CD4-positive, alpha-beta T cell treated with Interleukin-10 for 1 hour (primary cell): ENCODE data around the gene PAFAH1B2.
"Not testable (repeated sequence)": the region's sequence is repeated elsewhere in the genome, so short reads cannot be mapped to it uniquely, and the experiment has no call there.

Source experiments
- DNase-seq: peaks from one replicate; pipeline ENCODE4 v3.0.0-alpha.2; 2020

PAFAH1B2 gene

DNA sequence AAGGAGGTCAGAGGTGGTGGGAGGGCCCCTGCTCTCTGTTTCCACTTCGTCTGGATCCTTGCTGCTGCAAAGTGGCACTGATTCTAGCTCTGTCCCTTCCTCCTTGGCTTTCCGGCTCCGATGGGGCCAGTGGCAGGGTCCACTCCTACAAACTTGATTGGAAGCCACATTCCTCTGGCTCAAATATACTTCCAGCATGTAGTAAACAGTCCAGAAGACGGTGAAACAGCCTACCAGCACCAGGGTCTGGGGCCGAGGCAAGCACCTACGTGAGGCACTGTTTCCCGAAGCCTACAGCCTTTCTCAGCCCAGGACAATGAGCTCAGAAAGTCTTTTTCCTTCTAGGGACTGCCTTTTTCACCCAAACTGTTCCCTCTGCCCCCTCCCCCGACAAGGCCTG, 62.0 kb downstream of the PAFAH1B2 start:
- DNase-seq = not testable (repeated sequence)

DNA sequence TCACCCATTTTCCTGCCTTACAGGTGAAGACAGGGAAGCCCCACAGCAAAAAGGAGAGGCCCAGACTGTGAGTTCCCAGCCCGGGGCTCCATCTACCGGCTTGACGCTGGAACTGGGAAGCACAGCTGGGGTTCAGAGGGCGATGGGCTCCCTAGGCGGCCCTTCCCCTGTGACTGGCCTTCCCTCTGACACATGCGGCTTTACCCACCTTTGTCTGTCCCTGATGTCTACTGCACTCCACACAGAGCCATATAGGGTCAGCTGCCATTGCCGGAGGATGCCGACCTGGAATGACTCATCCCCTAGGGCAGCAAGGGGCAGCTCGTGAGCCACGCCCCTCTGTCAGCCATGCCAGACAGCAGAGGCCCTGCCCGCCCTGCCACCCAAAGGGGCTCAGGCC, 62.8 kb downstream of the PAFAH1B2 start:
- not testable (repeated sequence) for DNase-seq

DNA sequence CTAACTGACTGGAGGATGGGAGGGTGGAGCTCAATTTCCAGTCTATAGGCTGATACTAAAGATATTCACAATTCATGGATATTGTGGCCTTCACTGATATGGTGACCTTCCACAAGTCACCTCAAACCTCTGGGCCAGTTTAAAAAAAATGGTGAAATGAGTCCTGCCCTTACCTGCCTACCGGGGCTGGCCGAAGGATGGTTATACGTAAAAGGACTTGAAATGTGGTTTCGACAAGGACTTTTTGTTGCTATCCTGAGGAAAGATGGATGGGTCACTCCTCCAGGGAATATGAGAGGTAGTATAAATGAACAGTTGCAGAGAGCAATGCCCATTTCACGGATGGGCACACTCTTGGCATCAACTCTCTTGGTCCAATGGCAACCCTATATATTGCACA, 63.4 kb downstream of the PAFAH1B2 start:
- not testable (repeated sequence) for DNase-seq

DNA sequence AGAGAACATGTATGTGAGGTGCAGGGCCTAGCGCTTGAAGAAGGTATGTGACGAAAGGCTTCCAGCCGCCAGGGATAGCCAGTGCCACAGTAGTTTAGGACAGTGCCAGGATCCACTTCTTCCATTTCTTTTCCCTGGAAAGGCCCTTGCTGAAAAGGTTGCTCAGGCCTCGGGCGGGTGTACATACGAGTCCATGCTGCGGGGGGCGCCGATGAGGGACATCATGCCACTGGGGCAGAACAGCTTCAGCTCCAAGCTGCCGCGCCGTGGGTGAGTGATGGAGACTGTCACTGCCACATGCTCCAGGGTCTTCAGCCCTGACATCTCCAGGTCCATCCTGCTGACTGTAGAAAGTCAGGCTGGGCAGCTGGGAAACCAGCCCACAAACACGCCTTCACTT, 64.6 kb downstream of the PAFAH1B2 start:
- DNase-seq = not testable (repeated sequence)

DNA sequence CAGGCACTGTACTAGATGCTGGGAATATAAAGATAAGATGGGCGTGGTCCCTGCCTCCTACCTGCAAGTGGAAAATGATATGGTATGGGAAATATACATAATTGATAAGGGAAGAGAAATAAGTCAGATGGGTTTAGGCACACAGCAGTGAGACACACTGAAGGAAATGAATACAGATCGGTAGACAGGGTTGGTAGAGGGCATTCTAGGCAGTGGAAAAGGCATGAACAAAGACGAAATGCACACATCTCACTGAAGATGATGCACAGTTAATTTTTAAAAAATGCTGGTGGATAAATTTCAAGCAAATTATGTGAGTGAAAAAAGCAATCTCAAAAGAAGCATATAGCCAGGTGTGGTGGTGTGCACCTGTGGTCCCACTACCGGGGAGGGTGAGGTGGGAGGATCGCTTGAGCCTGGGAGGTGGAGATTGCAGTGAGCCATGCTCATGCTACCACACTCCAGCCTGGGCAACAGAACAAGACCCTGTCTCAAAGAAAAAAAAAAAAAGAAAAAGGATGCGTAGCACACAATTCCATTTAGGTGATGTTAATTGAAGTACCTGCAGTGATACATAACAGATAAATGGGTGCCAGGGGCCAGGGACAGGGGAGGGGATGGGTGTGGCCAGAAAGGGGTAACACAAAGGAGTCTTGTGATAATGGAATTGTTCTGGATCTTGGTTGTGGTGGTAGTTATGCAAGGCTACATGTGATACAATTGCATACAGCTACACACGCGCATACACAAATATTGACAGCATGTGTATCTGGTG, 65.5 kb downstream of the PAFAH1B2 start:
- DNase-seq = not testable (repeated sequence)

DNA sequence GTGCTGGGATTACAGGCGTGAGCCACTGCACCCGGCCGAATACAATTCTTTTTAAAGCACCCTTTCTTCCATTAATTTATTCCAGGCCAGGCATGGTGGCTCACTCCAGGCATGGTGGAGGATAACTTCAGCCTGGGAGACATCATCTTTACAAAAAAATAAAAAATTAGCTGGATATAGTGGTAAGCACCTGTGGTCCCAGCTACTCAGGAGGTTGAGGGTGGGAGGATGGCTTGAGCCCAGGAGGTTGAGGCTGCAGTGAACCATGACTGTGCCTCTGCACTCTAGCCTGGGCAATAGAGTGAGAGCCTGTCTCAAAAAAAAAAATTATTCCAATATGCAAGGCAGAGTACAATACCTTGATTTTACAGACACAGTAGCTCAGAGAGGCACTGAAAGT, 66.5 kb downstream of the PAFAH1B2 start:
- no peak for DNase-seq

DNA sequence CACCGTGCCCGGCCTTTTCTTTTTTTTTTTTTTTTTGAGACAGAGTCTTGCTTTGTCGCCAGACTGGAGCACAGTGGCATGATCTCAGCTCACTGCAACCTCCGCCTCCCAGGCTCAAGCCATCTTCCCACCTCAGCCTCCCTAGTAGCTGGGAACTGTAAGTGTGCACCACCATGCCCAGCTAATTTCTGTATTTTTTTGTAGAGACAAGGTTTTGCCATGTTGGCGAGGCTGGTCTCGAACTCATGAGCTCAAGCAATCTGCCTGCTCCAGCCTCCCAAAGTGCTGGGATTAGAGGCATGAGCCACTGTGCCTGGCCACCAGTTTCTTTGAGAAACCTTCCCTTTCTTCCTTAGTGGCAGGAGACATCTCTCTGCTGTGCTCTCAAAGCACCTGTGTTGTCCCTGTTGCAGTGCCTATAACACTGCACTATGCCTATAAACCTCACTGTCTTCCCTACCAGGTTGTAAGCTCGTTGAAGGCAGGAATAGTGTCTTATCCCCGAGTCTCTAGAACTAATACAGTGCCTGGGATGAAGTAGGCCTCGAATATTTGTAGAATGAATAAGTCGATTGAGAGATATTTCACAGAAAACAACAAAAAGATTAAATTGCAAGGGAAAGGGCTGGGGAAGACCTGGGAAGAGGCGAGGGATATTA, 68.7 kb downstream of the PAFAH1B2 start:
- no peak for DNase-seq

DNA sequence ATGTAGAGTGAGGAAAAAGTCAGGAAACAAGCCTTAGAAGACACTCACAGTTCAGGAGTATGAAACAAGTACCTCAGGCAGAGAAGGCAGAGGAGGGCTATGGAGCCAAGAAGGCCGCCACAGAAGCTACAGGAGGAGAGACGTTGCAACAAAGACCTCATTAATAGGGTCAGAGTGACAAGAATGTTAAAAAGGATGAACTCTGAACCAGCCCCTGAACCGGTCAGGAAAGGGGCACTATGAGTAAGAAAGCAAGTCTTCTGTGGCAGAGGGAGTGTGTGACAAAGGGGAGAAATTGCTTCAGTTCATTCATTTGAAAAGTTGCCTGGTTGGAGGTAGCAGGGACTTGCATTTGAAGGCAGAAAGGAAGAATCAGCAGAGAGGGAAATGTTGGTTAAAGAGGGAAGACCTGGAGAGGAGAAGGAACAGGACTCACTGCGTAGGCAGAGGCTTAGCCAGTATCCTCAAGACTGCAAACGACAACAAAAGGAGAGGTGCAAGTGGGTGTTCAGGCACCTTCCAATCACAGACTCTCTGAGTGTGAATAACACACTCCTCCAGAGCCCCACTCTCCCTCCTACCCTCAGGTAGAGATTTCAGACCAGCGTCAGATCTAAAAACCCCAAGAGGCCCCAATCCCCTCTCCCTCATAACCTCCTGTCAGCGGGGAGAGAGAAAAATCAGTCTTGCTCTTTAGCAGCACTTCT, 70.5 kb downstream of the PAFAH1B2 start:
- DNase-seq = no peak

DNA sequence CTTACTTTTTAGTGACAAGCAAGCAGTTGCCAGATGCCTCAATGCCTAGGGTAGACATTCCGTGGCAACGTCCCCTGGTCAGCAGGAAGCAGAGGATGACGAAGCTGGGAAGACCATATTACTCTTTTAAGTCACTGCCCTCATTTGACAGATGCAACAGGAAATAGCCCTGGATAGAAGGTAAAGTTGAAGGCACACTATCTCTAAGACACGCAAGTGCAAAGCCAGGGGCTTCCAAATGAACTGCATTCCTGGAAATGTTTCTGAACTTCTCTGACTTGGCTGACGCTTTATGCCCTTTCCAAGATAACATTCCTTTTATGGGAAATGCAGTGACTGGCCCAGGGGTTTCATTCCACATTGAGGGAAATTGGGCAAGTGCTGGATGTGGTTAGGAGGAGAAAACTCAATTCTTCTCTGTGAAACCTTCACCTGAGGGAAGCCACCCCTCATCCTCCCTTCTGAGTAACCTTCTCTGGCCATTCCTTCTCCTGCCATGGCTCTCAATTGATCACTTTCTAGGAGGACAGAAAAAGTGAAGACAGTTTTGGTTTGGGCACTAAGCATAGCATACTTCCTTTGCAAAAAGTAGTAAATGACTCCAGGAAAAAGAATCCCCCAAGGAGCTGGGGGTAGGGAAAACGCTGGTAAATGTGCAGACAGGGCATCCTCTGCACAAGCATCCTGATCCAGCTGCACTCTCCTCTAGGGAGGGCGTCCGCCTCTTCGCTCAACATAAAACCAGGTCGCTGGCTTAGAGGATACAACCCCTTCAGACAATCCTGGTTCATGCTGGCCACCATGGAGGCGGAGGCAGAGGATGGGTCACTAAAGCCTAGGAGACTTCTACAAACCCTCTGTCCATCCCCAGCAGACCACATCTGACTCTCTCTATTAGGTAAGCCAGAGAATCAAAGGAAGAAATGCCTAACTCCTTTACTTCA, 73.3 kb downstream of the PAFAH1B2 start:
- DNase-seq = no peak

DNA sequence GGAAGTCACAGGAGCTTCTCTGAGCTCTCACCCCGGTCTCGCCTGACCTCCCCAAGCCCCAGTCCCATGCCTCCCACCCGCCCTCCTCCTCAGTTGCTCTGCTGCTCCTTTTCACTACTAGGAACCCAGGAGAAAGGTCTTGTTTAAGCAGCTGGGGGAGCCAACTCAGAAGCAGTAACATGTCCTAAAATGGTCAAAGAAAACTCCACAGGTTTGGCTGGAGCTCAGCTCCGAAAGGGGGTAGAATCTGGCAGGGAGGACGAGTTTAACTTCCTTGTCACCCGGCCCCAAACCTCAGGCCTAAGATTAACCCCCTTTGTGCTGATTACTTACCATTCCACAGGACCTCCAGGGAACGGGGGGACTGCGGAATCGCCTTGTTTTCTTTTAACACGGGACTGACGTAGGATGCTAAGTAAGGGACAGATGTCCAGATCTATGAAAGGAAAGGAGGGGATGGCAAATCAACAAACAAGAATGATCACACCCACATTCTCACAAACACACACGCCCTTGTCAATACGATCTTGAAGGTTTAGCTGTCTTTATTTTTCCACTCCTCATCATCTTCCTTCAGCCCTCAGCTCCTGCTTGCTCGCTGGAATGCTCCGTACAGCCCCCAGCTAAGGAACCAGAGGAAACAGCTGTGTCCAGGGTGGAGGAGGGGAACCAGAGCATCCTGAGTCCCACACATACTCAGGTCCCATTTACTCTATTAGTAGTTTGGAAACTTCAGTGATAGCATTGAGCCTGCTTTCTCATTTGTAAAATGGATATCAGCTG, 74.2 kb downstream of the PAFAH1B2 start:
- no peak for DNase-seq

DNA sequence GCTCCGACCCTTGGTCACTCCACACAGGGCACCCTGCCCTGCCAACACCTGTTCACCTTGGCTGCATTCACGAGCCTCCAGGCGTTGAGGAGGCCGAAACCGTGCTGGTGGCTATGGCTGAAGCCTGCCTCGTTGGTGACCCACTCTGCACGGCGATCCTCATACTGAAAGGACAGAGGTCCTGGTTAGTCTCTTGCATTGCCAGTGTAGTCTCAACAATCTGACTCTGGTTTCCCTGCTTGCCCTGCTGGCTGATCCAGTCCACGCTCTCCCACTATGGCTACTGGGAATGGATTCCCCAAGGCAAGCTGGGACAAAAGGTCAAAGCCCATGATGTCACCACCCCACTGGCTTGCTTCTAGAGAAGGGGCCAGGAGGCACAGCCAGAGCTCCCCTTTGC, 74.9 kb downstream of the PAFAH1B2 start:
- DNase-seq = no peak

DNA sequence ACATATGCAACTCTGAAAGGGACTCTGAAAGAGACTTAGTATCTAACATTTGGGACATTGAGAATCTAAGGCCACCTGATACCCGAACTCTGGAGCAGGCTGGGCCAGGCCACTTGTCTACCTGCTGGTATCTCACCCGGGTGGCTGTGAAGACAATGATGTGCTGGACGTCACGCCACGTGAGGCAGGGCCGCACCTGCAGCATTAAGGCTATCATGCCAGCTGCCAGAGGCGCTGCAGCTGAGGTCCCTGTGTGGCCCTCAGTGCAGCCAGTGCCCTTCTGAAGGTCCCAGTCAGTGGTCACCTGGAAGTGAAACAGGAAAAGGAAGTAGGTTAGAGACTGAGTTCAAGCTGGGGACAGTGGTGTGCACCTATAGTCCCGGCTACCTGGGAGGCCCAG, 75.4 kb downstream of the PAFAH1B2 start:
- DNase-seq = no peak

DNA sequence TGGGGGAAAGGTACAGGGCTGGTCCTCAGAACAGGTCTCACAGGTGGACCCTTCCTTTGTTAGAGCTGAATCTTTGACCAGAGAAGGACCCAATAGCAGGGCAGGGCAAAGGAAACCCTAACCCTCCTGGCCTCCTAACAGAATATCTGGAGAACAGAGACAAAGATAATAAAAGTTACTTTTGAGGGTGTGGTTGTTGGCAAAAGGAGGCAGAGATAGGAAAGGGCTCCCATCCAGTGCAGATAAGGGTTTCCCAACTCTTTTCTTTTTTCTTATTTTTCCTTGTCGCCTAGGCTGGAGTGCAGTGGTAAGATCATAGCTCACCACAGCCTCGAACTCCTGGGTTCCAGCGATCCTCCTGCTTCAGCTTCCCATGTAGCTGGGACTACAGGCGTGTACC, 75.9 kb downstream of the PAFAH1B2 start:
- no peak for DNase-seq

DNA sequence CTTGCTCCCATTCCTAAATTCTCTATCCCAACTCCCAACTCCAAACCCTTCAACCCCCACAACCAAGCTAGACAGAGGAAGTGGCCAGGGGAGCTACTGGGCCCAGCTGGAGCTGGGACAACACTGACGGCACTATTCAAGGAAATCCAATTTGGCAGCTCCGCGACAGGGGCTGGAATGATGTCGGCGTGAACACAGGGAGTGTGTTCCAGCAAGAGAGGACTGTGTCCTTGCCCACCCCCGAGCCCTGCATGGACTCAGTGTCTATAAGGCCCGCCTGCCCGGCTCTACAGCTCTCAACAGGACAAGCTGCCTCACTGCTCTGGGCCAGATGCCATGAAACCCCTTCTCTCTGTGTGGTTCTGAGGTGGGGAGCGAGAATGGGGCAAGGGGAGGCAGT, 76.5 kb downstream of the PAFAH1B2 start:
- DNase-seq = no peak

DNA sequence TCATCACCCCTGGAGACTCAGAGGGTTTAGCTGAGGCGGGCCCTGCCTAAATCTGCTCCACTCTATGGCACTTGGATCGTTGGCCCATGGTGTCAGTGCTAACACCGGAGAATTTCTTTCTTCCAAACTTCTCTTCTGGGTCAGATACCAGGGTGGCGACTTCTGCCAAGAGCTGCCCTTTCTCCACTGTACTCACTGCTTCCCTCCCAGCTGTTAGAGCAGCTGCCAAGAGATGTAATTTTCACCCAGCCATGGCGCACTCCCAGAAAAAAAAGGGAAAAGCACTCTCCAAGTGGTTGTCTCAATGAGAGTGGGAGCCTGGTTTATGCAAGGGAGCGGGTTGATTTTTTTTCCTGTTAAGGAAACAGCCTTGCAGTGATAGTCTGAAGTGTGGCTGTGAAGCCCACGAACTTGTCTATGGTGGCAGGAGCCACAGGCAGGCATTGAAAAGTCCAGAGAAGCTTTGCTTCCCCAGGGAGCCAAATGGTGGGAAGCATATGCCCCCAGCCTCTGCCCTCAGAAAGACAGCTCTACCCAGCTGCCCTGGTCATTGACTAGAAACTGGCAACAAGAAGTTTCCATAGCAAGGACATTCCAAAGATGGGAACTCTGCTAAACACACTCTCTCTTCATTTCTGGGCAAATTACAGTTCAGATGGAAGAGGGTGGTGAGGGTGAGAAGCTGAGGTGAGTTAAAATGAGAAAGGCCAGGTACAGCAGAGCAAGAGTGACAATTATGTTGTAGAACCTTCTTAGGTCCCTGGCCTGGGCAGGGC, 77.1 kb downstream of the PAFAH1B2 start:
- DNase-seq = no peak

DNA sequence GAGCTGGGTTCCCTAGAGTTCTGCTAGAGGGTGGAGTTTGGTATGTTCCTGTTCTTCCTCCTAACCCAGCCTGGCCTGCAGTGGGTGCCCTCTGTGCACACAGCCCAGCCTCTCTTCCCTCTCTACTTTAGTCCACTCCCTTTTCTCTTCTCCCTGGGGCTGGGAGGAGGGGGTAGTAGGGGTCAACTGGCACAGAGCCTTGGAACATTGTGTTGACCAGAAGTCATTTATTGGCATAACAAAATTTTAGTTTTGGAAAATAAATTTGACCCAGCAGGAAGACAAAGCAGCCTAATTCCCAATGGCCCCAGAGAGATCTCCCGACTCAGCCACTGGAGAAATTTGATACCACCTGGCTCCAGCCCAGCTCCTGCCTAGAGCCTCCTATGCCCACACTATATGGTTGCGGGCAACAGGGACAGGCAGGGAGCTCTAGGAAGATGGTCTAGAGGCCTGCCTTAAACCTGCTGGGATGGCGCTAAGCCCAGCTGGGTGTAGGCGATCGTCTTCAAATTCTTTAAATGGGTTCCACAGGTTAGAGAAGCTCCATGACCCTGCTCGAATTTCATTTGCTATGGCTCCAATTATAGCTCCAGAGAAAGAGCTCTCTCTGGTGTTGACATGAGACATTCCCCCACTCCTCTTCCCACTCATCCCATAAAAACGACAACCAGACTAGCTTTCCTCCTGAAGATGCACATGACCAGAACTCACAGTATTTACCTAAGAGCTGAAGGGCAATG, 77.9 kb downstream of the PAFAH1B2 start:
- DNase-seq = no peak

DNA sequence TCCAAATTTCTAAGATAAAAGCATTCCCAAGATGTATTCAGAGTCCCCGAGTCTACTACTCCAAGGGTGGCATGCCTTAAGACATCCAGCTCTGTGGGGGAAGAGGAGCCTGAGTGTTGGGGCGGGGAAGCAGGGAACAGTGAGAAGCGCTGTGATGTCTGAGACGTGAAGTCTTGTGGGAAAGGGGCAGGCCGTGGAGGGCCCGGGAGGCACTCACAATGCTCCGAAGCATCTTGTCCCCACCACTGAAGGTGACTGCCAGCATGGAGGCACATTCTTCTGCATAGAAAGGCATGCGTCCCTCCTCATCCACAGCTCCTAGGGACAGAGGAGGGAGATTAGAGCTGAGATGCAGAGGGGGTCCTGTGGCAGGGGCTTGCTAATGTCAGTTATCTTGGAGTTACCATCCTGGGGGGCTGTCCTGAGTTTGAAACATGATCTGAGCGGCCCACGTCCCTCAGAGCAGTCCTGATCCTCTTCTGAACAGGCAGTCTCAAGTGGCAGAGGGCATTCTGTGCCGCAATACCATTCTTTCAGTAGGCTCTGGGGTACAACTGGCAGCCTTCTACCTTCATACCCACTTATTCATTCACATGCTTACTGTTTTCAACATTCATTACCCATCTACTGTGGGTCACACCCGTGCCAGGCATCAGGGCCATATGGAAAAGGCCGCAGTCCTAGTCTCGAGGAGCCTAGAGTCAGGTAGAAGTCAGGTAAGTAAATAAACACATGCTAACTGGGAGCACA, 79.1 kb downstream of the PAFAH1B2 start:
- DNase-seq = no peak

DNA sequence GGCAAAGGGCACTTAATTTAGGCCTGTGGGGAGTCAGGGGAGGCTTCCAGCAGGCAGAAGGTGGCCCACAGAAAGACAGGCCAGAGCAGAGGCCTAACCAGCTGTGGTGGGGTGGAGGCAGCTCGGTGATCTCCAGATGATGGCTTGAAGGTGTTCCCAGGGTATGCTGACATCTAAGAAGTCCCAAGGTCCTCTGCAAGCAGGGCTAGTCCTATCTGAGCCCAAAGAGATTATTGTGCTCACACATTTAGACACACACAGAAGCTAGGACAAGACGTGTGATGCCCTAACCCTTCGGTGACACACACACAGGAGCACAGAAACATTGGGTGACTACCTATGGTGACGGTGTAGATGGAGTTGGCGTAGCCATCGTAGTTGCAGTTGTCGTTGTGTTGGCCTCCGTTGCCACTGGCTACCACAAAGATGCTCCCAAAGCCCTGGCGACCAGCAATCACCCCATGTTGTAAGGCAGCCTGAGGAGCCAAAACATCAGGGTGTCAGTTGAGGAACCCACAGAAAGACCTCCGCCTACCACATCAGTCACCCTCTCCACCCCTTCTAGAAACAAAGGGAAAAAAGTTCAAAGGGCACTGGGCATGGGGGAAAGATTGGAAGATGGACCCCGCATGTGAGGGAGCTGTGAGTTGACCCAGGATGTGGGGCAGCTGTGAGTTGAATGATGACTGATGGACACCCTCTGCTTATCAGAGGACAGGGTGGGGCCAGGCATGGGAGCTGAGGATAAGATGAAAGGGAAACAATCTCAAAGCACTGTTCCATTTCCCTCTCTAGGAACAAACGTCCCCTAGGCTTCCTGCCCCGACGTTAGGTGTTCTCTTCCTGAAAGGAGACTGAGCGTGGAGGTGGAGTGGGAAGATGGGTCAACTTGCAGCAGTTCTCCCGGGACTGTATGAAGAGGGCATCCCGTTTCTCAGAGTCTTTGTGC, 79.9 kb downstream of the PAFAH1B2 start:
- no peak for DNase-seq
